Tibial nerve (tissue), 4 donors: ENCODE results near the gene FBLN1. TPM values are rescaled to one million over a fixed set of nuclear protein-coding genes. Genes with fewer than 3 reads are reported as not detected.

Experiments used
- DNase-seq, 2 donors: peaks; one replicate each; pipeline ENCODE4 v3.0.0-alpha.2; 2019; ENCODE audit warnings: low spot score in 2 of 2
- H3K27ac ChIP-seq, 4 donors: fragments of 200-600 bp; sonication (generic) in 3 of 4; one replicate each; pipeline ENCODE4 v1.5.1; 2017 to 2019; ENCODE audit warnings: mild to moderate bottlenecking in 1 of 4
- H3K27me3 ChIP-seq, 2 donors: fragments of 200-600 bp; sonication (generic) in 1 of 2; one replicate each; pipeline versions ENCODE4 v1.5.1 to v1.6.0; 2017 to 2019
- H3K36me3 ChIP-seq, 3 donors: fragments of 200-600 bp; sonication (generic); one replicate each; pipeline ENCODE4 v1.5.1; 2018 to 2019
- H3K4me1 ChIP-seq, 4 donors: fragments of 200-600 bp; sonication (generic) in 3 of 4; one replicate each; pipeline ENCODE4 v1.5.1; 2017 to 2019
- H3K4me3 ChIP-seq, 4 donors: fragments of 200-600 bp; sonication (generic) in 3 of 4; one replicate each; pipeline ENCODE4 v1.5.1; 2017 to 2019; ENCODE audit warnings: mild to moderate bottlenecking in 1 of 4, moderate library complexity in 1 of 4
- H3K9me3 ChIP-seq, 4 donors: fragments of 200-600 bp; sonication (generic) in 3 of 4; one replicate each; pipeline ENCODE4 v1.5.1; 2017 to 2019
- EP300 ChIP-seq, 2 donors: sonication (generic); formaldehyde crosslinking; IDR thresholded peaks; one replicate each; pipeline ENCODE4 v1.6.1; 2017; ENCODE audit warnings: antibody characterized with exemption in 2 of 2, mild to moderate bottlenecking in 1 of 2
- POLR2A ChIP-seq, 2 donors: fragments of 450-650 bp; IDR thresholded peaks; one replicate each; pipeline ENCODE4 v1.6.1; 2017; ENCODE audit warnings: antibody characterized with exemption in 2 of 2, mild to moderate bottlenecking in 2 of 2, moderate library complexity in 2 of 2
- WGBS, 2 donors: methylation state at CpG; one replicate each; pipeline ENCODE4 v1.1.5; 2018; 5-methylcytosine and 5-hydroxymethylcytosine counted together
- total RNA-seq, 4 donors: library from RNA; depleted of rRNA; stranded (reverse); fragments of >200 nt; gene quantifications; one replicate each; pipeline ENCODE4 v1.1.0, GENCODE V29; 2016
- TF ChIP-seq, protein P1 (sequence below), 5 experiments: fragments of 200-600 bp in 3 of 5; fragments of 450-650 bp in 2 of 5; sonication (generic) in 3 of 5; IDR thresholded peaks; one replicate each; pipeline ENCODE4 v1.5.1; 2016 to 2019; ENCODE audit warnings: antibody characterized with exemption in 5 of 5, mild to moderate bottlenecking in 3 of 5, moderate library complexity in 2 of 5

The FBLN1 gene
- total RNA-seq, 4 donors from 2014 or later = 172 to 1,145 (median 351) TPM

DNA sequence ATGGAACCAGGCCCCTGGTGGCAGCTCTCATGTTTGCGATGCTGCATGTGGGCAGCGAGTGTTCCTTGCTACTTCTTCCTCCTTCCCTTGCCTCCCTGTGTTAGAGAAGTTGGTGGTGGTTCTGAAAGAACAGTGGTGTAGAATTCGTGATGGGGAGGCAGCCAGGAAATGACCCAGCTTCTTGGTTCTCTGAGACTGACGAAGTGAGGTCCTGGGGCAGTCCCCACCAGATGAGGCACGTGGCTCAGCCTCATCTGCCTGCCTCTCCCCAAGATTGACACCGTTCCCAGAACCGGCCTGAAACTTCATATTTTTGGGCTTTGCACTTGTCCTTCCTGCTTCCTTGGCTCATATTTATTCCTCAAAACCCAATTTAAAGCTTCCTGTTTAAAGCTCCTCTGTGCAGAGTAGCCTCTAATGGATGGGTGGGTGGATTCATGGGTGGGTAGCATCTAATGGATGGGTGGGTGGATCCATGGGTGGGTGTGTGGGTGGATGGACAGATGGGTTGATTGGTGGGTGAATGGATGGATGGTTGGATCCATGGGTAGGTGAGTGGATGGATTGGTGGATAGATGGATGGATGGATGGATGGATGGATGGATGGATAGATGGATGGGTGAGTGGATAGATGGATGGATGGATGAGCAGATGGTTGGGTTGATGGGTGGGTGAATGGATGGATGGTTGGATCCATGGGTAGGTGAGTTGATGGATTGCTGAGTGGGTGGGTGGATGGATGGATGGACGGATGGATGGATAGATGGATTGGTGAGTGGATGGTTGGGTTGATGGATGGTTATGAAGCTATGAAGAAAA is 91.6 kb downstream of the FBLN1 start:
- DNase-seq = no peak
- WGBS, 2 donors = 82 to 83% methylated on average over 8 of the region's 8 CpGs
- TF ChIP-seq EP300 (IDR thresholded peaks at IDR 0.05) (no peak), POLR2A (IDR thresholded peaks at IDR 0.05) (no peak)
- TF ChIP-seq, protein P1, sequence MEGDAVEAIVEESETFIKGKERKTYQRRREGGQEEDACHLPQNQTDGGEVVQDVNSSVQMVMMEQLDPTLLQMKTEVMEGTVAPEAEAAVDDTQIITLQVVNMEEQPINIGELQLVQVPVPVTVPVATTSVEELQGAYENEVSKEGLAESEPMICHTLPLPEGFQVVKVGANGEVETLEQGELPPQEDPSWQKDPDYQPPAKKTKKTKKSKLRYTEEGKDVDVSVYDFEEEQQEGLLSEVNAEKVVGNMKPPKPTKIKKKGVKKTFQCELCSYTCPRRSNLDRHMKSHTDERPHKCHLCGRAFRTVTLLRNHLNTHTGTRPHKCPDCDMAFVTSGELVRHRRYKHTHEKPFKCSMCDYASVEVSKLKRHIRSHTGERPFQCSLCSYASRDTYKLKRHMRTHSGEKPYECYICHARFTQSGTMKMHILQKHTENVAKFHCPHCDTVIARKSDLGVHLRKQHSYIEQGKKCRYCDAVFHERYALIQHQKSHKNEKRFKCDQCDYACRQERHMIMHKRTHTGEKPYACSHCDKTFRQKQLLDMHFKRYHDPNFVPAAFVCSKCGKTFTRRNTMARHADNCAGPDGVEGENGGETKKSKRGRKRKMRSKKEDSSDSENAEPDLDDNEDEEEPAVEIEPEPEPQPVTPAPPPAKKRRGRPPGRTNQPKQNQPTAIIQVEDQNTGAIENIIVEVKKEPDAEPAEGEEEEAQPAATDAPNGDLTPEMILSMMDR (IDR thresholded peaks at IDR 0.05) = no peak

DNA sequence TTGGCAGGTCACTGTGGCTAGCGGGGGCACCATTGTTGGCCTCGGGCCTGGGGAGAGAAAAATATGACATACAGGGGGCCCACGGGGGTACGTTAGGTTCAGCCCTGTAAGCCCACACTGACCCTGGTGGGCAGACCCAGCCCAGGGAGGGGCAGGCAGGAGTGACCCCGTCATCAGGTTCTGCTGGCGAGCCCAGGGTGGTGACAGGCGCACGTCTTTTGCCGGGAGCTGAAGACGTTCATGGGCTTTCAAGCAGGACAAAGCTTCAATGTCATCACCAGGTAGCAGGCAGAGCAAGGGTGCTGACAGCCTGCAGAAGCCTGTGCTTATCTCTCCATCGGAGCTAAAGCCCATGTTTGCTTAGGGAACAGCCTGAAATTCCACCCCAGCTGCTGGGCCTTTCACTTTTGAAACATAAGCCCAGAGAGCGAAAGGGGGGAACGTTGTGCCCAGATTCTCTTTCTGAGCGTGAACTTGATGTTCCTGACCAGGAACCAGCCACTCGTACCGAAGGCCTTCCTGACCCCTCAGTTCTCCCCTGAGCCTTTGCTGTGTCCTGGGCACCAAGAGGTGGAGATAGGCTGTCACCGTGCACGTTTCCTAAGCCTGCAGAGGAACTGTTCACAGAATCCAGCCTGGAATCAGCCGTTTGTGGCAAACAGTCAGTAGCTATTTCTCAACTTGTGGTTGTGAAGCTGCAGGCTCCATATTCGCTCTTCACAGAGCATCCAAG is 94.9 kb downstream of the FBLN1 start:
- Histone ChIP-seq H3K4me1 (peaks cover 0 to 7% (median 0%) of the 10 kb centered on the region in 4 donors), H3K9me3 (no peaks in the 10 kb centered on the region), H3K27me3 (no peaks in the 10 kb centered on the region), H3K4me3 (no peak overlapping the region), H3K36me3 (no peaks in the 10 kb centered on the region), H3K27ac (no peak overlapping the region)
- WGBS, 2 donors = 84 to 87% methylated on average over 20 of the region's 20 CpGs
- TF ChIP-seq EP300 (IDR thresholded peaks at IDR 0.05) (no peak), POLR2A (IDR thresholded peaks at IDR 0.05) (no peak)
- TF ChIP-seq, protein P1 (IDR thresholded peaks at IDR 0.05) = no peak
- no peak for DNase-seq

More for the DNA sequence above, 91.6 kb downstream of the FBLN1 start:
- no peaks in the 10 kb centered on the region for H3K27me3 ChIP-seq
- H3K36me3 ChIP-seq = no peaks in the 10 kb centered on the region
- no peak overlapping the region for H3K27ac ChIP-seq
- no peak overlapping the region for H3K4me3 ChIP-seq
- H3K9me3 ChIP-seq = no peaks in the 10 kb centered on the region
- H3K4me1 ChIP-seq = no peaks in the 10 kb centered on the region

DNA sequence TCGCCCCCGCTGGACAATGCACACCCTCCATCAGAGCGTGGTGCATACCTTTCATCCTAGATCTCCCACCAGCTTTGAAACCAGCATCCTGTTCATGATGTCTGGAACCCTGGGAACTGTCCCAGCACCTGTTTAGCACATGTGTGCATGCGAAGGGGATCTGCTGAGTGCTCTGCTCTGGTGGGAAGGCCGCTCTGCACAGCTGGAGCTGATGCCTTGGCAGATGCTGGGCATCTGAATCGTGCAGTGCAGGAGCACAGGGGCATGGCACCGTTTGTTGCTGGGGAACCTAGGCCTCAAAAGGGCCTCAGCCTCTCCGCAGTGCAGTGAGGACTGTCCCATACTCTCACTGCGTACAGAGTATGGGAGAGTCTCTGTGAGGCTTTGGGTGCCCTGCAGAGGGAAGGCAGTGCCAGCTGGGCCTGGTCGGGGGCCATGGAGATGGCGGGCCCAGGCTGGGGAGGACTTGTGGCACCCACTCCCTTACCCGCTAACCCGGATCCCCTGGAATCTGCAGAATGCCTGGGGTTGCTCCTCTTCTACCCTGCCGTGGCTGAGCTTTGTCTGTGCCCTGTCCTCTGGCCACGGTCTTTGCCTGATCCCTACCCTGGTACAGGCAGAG is 96.0 kb downstream of the FBLN1 start:
- Histone ChIP-seq H3K27ac (no peak overlapping the region), H3K27me3 (no peaks in the 10 kb centered on the region), H3K4me1 (peaks cover 0 to 7% (median 0%) of the 10 kb centered on the region in 4 donors), H3K4me3 (no peak overlapping the region), H3K36me3 (no peaks in the 10 kb centered on the region), H3K9me3 (no peaks in the 10 kb centered on the region)
- 74 to 88% methylated on average over 7 to 13 of the region's 15 CpGs for WGBS, 2 donors
- DNase-seq = no peak
- TF ChIP-seq EP300 (IDR thresholded peaks at IDR 0.05) = no peak
- TF ChIP-seq, protein P1 (IDR thresholded peaks at IDR 0.05) = no peak
- no peak for TF ChIP-seq POLR2A (IDR thresholded peaks at IDR 0.05)

DNA sequence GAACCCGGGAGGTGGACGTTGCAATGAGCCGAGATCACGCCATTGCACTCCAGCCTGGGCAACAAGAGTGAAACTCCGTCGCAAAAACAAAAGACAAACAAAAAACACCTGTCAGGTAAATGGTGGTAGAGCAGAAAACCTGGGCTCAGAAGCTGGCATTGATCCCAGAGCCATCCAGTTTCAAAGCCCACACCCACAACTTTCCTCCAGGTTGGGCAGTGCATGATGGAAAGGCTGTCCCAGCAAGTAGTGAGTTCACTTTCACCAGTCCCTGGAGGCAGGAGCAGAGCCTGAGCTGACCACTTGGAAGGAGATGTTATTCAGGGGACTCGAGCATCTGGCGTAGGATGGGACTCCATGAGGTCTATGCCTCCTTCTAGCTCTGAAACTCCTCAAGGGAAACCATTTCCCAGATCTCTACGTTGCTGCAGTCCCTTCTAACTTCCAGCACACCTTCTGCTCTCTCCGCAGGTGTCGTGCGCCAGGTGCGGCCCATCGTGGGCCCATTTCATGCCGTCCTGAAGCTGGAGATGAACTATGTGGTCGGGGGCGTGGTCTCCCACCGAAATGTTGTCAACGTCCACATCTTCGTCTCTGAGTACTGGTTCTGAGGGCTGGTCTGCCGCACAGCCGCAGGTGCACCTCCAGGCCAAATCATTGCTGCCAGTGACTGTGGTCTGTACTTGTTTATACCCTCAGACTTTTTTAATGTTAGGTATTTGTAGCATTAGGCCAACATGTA is 97.3 kb downstream of the FBLN1 start:
- no peaks in the 10 kb centered on the region for H3K36me3 ChIP-seq
- TF ChIP-seq EP300 (IDR thresholded peaks at IDR 0.05) (no peak), POLR2A (IDR thresholded peaks at IDR 0.05) (no peak)
- TF ChIP-seq, protein P1 (IDR thresholded peaks at IDR 0.05) = no peak
- H3K27ac ChIP-seq = no peak overlapping the region
- DNase-seq = no peak
- H3K27me3 ChIP-seq = no peaks in the 10 kb centered on the region
- H3K4me3 ChIP-seq = no peak overlapping the region
- no peaks in the 10 kb centered on the region for H3K9me3 ChIP-seq
- H3K4me1 ChIP-seq = peaks cover 0 to 7% (median 0%) of the 10 kb centered on the region in 4 donors
- 91 to 96% methylated on average over 22 of the region's 22 CpGs for WGBS, 2 donors
